WTC11 (cell line): ENCODE data around the gene RNF208.

Source experiments
- CREB1 ChIP-seq: sonication (generic); formaldehyde crosslinking; IDR thresholded peaks from 2 replicates; pipeline ENCODE4 v1.8.0; 2023; ENCODE audit warnings: mild to moderate bottlenecking, missing genetic modification reagents
- CTCF ChIP-seq: fragments of 200-600 bp; IDR thresholded peaks from 2 replicates; pipeline ENCODE4 v1.8.0; 2022; ENCODE audit warnings: antibody characterized with exemption
- E2F1 ChIP-seq: sonication (generic); formaldehyde crosslinking; IDR thresholded peaks from 2 replicates; pipeline ENCODE4 v1.8.0; 2022; ENCODE audit warnings: mild to moderate bottlenecking, missing genetic modification reagents
- ESRRA ChIP-seq: sonication (generic); formaldehyde crosslinking; IDR thresholded peaks from 2 replicates; pipeline ENCODE4 v1.8.1; 2022; ENCODE audit warnings: mild to moderate bottlenecking, missing genetic modification reagents, borderline replicate concordance
- NFYB ChIP-seq: sonication (generic); formaldehyde crosslinking; conservative IDR thresholded peaks from 2 replicates; pipeline ENCODE4 v1.8.0; 2022; ENCODE audit warnings: low read depth, missing genetic modification reagents
- NR3C1 ChIP-seq: sonication (generic); formaldehyde crosslinking; conservative IDR thresholded peaks from 2 replicates; pipeline ENCODE4 v1.8.1; 2023; ENCODE audit warnings: low read depth, mild to moderate bottlenecking, missing genetic modification reagents
- PRDM15 ChIP-seq: sonication (generic); formaldehyde crosslinking; IDR thresholded peaks from 2 replicates; pipeline ENCODE4 v1.8.0; 2022; ENCODE audit warnings: missing genetic modification reagents
- RELA ChIP-seq: sonication (generic); formaldehyde crosslinking; IDR thresholded peaks from 2 replicates; pipeline ENCODE4 v1.8.1; 2022; ENCODE audit warnings: missing genetic modification reagents, mild to moderate bottlenecking, borderline replicate concordance
- TEAD4 ChIP-seq: sonication (generic); formaldehyde crosslinking; IDR thresholded peaks from 2 replicates; pipeline ENCODE4 v1.8.0; 2022; ENCODE audit warnings: mild to moderate bottlenecking, missing genetic modification reagents
- ZNF232 ChIP-seq: sonication (generic); formaldehyde crosslinking; IDR thresholded peaks from 2 replicates; pipeline ENCODE4 v1.8.0; 2022; ENCODE audit warnings: mild to moderate bottlenecking, missing genetic modification reagents
- TF ChIP-seq, protein P1 (sequence below): sonication (generic); formaldehyde crosslinking; IDR thresholded peaks from 2 replicates; pipeline ENCODE4 v1.8.1; 2023; ENCODE audit warnings: mild to moderate bottlenecking, moderate library complexity, missing genetic modification reagents

- TF ChIP-seq CTCF, result no peak
- no peak for TF ChIP-seq ZNF232 (CRISPR knock-in tag)
- TF ChIP-seq ESRRA (CRISPR knock-in tag), result no peak
- no peak for TF ChIP-seq NFYB (CRISPR knock-in tag)
- no peak for TF ChIP-seq CREB1
- TF ChIP-seq, protein P1, sequence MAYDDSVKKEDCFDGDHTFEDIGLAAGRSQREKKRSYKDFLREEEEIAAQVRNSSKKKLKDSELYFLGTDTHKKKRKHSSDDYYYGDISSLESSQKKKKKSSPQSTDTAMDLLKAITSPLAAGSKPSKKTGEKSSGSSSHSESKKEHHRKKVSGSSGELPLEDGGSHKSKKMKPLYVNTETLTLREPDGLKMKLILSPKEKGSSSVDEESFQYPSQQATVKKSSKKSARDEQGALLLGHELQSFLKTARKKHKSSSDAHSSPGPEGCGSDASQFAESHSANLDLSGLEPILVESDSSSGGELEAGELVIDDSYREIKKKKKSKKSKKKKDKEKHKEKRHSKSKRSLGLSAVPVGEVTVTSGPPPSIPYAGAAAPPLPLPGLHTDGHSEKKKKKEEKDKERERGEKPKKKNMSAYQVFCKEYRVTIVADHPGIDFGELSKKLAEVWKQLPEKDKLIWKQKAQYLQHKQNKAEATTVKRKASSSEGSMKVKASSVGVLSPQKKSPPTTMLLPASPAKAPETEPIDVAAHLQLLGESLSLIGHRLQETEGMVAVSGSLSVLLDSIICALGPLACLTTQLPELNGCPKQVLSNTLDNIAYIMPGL, result no peak
- no peak for TF ChIP-seq NR3C1
- TF ChIP-seq TEAD4 (CRISPR knock-in tag), result no peak
- no peak for TF ChIP-seq RELA (CRISPR knock-in tag)
- no peak for TF ChIP-seq E2F1 (CRISPR knock-in tag)
- TF ChIP-seq PRDM15 (CRISPR knock-in tag), result no peak
These were observed 42.3 kb downstream of the RNF208 start for GRCh38 chr9:137179761-137180160.
